Nephron (organoid): ENCODE data around the gene ATRNL1.

Experiments used
- H3K27ac Mint-ChIP-seq, 3 experiments: 2 replicates each; pipeline ENCODE4 v1.8.0; 2020; ENCODE audit warnings: mixed read lengths in 3 of 3, mild to moderate bottlenecking in 2 of 3, moderate library complexity in 1 of 3
- H3K27me3 Mint-ChIP-seq: 2 replicates; pipeline ENCODE4 v1.8.0; 2021; ENCODE audit warnings: low read depth, mild to moderate bottlenecking, moderate library complexity, mixed read lengths
- H3K36me3 Mint-ChIP-seq: 2 replicates; pipeline ENCODE4 v1.8.0; 2020; ENCODE audit warnings: low read depth, mixed read lengths
- H3K4me1 Mint-ChIP-seq: 2 replicates; pipeline ENCODE4 v1.8.0; 2020; ENCODE audit warnings: mixed read lengths
- H3K4me3 Mint-ChIP-seq, 3 experiments: 2 replicates each; pipeline ENCODE4 v1.8.0; 2020; ENCODE audit warnings: mild to moderate bottlenecking in 3 of 3, mixed read lengths in 3 of 3, moderate library complexity in 2 of 3
- H3K9me3 Mint-ChIP-seq: 2 replicates; pipeline ENCODE4 v1.8.0; 2020; ENCODE audit warnings: mixed read lengths
- TF ChIP-seq, protein P1 (sequence below), 3 experiments: fragments of 200-600 bp; sonication (generic); IDR thresholded peaks; one replicate each; pipeline ENCODE4 v1.5.0; 2021; ENCODE audit warnings: antibody characterized with exemption in 3 of 3; ENCODE audit not compliant: unreplicated experiment in 3 of 3

Gene ATRNL1

DNA sequence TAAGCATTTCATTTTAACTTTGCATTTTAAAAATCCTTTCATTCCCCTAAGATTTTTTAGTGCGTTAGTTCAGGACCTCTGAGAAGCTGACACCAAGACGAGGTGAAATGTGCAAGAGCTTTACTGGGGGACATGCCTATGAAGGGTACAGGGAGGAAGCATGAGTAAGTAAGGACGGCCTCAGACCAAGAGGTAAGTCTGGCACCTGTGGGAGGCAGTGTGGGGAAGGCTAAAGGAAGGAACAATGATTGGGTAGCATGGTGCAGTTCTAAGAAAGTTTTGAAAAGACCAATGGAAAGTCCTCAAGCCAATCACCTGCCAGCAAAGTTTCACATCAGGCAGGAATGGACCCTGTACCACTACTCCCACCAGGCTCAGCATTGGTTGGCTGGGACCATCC, 810.7 kb downstream of the ATRNL1 start:
- no peak overlapping the region for H3K4me3 Mint-ChIP-seq
- TF ChIP-seq, protein P1, sequence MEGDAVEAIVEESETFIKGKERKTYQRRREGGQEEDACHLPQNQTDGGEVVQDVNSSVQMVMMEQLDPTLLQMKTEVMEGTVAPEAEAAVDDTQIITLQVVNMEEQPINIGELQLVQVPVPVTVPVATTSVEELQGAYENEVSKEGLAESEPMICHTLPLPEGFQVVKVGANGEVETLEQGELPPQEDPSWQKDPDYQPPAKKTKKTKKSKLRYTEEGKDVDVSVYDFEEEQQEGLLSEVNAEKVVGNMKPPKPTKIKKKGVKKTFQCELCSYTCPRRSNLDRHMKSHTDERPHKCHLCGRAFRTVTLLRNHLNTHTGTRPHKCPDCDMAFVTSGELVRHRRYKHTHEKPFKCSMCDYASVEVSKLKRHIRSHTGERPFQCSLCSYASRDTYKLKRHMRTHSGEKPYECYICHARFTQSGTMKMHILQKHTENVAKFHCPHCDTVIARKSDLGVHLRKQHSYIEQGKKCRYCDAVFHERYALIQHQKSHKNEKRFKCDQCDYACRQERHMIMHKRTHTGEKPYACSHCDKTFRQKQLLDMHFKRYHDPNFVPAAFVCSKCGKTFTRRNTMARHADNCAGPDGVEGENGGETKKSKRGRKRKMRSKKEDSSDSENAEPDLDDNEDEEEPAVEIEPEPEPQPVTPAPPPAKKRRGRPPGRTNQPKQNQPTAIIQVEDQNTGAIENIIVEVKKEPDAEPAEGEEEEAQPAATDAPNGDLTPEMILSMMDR (IDR thresholded peaks at IDR 0.05; ENCODE audit: unreplicated experiment in 3 of 3): no peak
- no peaks in the 10 kb centered on the region for H3K9me3 Mint-ChIP-seq
- peaks cover 6% of the 10 kb centered on the region for H3K4me1 Mint-ChIP-seq
- H3K27me3 Mint-ChIP-seq: no peaks in the 10 kb centered on the region
- no peaks in the 10 kb centered on the region for H3K36me3 Mint-ChIP-seq
- H3K27ac Mint-ChIP-seq: no peak overlapping the region

DNA sequence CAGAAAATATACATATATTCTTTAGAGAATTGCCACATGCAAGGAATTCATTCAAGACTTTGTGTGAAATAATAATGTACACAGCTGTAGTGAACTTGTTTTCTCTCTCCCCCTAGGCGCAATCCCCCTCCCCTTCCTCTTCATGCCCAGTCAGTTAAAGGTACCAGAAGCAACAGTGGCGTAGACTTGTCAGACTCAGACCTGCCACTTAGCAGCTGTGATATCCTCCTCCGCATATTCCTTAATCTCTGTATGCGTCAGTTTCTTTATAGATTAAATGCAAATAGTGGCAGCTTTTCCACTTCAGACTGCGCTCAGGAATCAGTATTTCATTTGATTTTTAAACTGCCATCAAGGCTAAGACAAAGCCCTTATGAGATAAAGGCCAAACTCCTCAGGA, 815.9 kb downstream of the ATRNL1 start:
- Mint-ChIP-seq H3K4me3 (no peak overlapping the region), H3K27me3 (no peaks in the 10 kb centered on the region), H3K4me1 (no peaks in the 10 kb centered on the region), H3K36me3 (peaks cover 3% of the 10 kb centered on the region), H3K9me3 (no peaks in the 10 kb centered on the region), H3K27ac (no peak overlapping the region)
- TF ChIP-seq, protein P1 (IDR thresholded peaks at IDR 0.05; ENCODE audit: unreplicated experiment in 3 of 3): no peak

DNA sequence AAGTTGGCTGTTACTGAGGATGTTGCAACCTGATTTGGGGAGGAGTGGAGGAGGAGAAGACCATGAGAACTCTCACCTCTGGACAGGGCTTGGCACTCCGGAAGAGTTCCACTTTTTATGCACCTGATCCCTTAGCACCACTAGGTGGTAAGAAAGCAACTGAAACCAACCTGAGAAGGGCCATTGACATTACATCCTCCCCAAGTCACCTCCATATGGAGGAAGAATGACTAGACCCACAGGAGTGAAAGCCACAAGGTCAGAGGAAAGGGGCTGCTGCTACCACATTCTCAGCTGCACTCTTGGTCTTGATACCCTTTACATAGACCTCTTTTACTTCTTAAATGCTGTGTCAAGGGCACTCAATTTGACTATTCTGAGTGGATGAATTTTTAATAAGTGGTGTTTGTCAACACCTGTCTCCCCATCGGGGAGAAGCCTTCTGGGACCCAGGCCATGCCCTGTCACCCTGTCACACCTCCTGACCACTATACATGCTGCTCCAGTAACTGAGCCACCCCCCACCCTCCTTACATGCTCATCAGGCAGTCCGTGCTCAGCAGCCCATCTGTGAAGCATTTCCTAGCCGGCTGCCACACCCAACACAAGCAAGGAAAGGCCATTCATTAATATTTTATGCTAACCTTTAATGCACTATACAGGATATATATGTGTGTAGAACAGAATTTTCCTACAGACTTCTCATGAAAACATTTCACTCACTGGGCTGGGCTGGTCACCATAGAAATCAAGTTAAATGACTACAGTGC, 817.0 kb downstream of the ATRNL1 start:
- no peaks in the 10 kb centered on the region for H3K4me1 Mint-ChIP-seq
- no peaks in the 10 kb centered on the region for H3K27me3 Mint-ChIP-seq
- H3K27ac Mint-ChIP-seq: no peak overlapping the region
- H3K9me3 Mint-ChIP-seq: no peaks in the 10 kb centered on the region
- TF ChIP-seq, protein P1 (IDR thresholded peaks at IDR 0.05; ENCODE audit: unreplicated experiment in 3 of 3): no peak
- H3K36me3 Mint-ChIP-seq: peaks cover 4% of the 10 kb centered on the region
- H3K4me3 Mint-ChIP-seq: no peak overlapping the region

DNA sequence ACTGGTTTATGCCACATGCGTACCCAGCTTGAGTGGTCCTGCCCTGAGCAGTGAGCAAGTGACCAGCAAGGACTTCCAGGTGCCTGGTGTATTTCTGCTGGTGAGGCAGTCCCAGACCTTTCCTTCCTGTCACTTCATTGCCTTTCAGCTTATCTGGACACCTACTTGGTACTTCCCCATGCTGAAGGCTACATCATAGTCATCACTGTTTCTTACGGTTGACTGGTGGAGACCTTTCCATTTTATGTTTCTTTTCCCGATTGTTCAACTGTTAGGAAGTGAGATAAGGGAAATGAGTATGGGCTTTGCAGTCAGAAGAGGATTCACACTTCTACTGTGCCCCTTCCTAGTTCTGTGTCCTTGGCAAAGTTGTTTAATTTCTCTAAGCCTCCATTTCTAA, 821.3 kb downstream of the ATRNL1 start:
- H3K9me3 Mint-ChIP-seq: no peaks in the 10 kb centered on the region
- H3K27ac Mint-ChIP-seq: no peak overlapping the region
- H3K36me3 Mint-ChIP-seq: peaks cover 4% of the 10 kb centered on the region
- TF ChIP-seq, protein P1 (IDR thresholded peaks at IDR 0.05; ENCODE audit: unreplicated experiment in 3 of 3): no peak
- H3K27me3 Mint-ChIP-seq: no peaks in the 10 kb centered on the region
- no peaks in the 10 kb centered on the region for H3K4me1 Mint-ChIP-seq
- H3K4me3 Mint-ChIP-seq: no peak overlapping the region

DNA sequence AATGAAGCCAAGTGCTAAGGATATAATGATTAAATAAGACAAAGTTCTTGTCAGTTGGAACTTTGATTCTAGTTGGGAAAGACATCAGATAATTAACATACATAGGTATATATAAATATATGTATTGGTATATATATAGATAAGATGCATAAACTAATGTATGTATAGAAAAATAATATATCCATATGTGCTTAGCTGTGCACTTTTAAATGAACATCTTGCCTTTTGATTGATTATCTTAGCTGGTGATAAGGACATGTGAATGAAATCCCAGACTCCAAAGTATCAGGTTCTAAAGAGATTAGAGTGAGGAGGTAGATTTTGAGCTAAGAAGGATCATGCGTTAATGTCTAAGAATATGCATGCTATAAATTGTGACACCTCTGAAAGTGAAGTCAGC, 822.3 kb downstream of the ATRNL1 start:
- Mint-ChIP-seq H3K27me3 (no peaks in the 10 kb centered on the region), H3K36me3 (peaks cover 4% of the 10 kb centered on the region)

More for the DNA sequence above, 822.3 kb downstream of the ATRNL1 start:
- TF ChIP-seq, protein P1 (IDR thresholded peaks at IDR 0.05; ENCODE audit: unreplicated experiment in 3 of 3): no peak
- Mint-ChIP-seq H3K4me3 (no peak overlapping the region), H3K9me3 (no peaks in the 10 kb centered on the region), H3K4me1 (no peaks in the 10 kb centered on the region), H3K27ac (no peak overlapping the region)
